AG20443 (cell line): ENCODE results near the gene DARS1.

ENCODE experiments used
- DNase-seq: peaks from one replicate; pipeline ENCODE4 v3.0.0; 2012; ENCODE audit warnings: low spot score, mixed read lengths

DARS1 gene

GRCh38 chr2:135985018-135985825, at the start of gene DARS1:
Gene DARS1 (minus strand): TSS chr2:135985626. CDS start chr2:135985468, 158 bp downstream.
- peak; percentile 99 for DNase-seq

GRCh38 chr2:136034629-136035028, 49.2 kb upstream of the DARS1 start:
- DNase-seq: no peak

- no peak for DNase-seq
Observed at GRCh38 chr2:136032817-136033535, 47.5 kb upstream of the DARS1 start.

GRCh38 chr2:136032192-136032591, 46.8 kb upstream of the DARS1 start:
- no peak for DNase-seq

GRCh38 chr2:136031711-136032110, 46.3 kb upstream of the DARS1 start:
- DNase-seq: no peak

GRCh38 chr2:136030406-136030805, 45.0 kb upstream of the DARS1 start:
- DNase-seq: no peak

- no peak for DNase-seq
Observed at GRCh38 chr2:136029149-136029548, 43.7 kb upstream of the DARS1 start.

- no peak for DNase-seq
Observed at GRCh38 chr2:136028001-136028400, 42.6 kb upstream of the DARS1 start.

- no peak for DNase-seq
Observed at GRCh38 chr2:136027112-136027511, 41.7 kb upstream of the DARS1 start.

- DNase-seq: peak; percentile 40
Observed at GRCh38 chr2:136025057-136025973, 39.9 kb upstream of the DARS1 start.

GRCh38 chr2:136024616-136025015, 39.2 kb upstream of the DARS1 start:
- DNase-seq: no peak

GRCh38 chr2:136024185-136024584, 38.8 kb upstream of the DARS1 start:
- no peak for DNase-seq

- no peak for DNase-seq
Observed at GRCh38 chr2:136023416-136023815, 38.0 kb upstream of the DARS1 start.

- DNase-seq: no peak
Observed at GRCh38 chr2:136022396-136023146, 37.1 kb upstream of the DARS1 start.

GRCh38 chr2:136021976-136022375, 36.5 kb upstream of the DARS1 start:
- DNase-seq: no peak

- DNase-seq: no peak
Observed at GRCh38 chr2:136021406-136021805, 36.0 kb upstream of the DARS1 start.

GRCh38 chr2:136020831-136021230, 35.4 kb upstream of the DARS1 start:
- no peak for DNase-seq

- no peak for DNase-seq
Observed at GRCh38 chr2:136019825-136020224, 34.4 kb upstream of the DARS1 start.

GRCh38 chr2:136019306-136019705, 33.9 kb upstream of the DARS1 start:
- DNase-seq: no peak

GRCh38 chr2:136017786-136018185, 32.4 kb upstream of the DARS1 start:
- no peak for DNase-seq

GRCh38 chr2:136016836-136017235, 31.4 kb upstream of the DARS1 start:
- DNase-seq: no peak

- no peak for DNase-seq
Observed at GRCh38 chr2:136016427-136016826, 31.0 kb upstream of the DARS1 start.
